GM21526 (cell line): Measurements from ENCODE around the gene RAB26.
"Not testable (repeated sequence)": the region's sequence is repeated elsewhere in the genome, so short reads cannot be mapped to it uniquely, and the experiment has no call there.

Source experiments
- ATAC-seq: cut with Tn5 transposase; IDR thresholded peaks from one replicate; pipeline ENCODE4 v1.9.1; 2021; ENCODE audit warnings: moderate library complexity; ENCODE audit not compliant: unreplicated experiment, low FRiP score

The RAB26 gene

GRCh38 chr16:2194166-2194834 lies 45.9 kb downstream of the RAB26 start:
- no peak for ATAC-seq

GRCh38 chr16:2194852-2195321 lies 46.5 kb downstream of the RAB26 start:
- no peak for ATAC-seq

GRCh38 chr16:2195322-2196161 lies 47.1 kb downstream of the RAB26 start:
- ATAC-seq: no peak

GRCh38 chr16:2196162-2196980 lies 47.9 kb downstream of the RAB26 start, which contains the start of gene CASKIN1:
Gene CASKIN1 (minus strand): TSS chr16:2196605. CDS start chr16:2196432, 173 bp downstream.
- ATAC-seq: no peak

- no peak for ATAC-seq
These were observed 48.6 kb downstream of the RAB26 start for GRCh38 chr16:2196981-2197511.

- ATAC-seq: no peak
These were observed 49.3 kb downstream of the RAB26 start for GRCh38 chr16:2197765-2198164.

GRCh38 chr16:2198283-2198682 lies 49.9 kb downstream of the RAB26 start:
- ATAC-seq: no peak

- ATAC-seq: no peak
These were observed 50.7 kb downstream of the RAB26 start for GRCh38 chr16:2199095-2199494.

- no peak for ATAC-seq
These were observed 51.3 kb downstream of the RAB26 start for GRCh38 chr16:2199621-2200139.

GRCh38 chr16:2200313-2200712 lies 51.9 kb downstream of the RAB26 start:
- ATAC-seq: no peak

GRCh38 chr16:2203119-2203688 lies 54.8 kb downstream of the RAB26 start:
- not testable (repeated sequence) for ATAC-seq
